AG04449 (cell line): ENCODE results near the gene DENND5A.

Source experiments
- CTCF ChIA-PET: fragments of 350-600 bp; formaldehyde crosslinking; extraction: SDS; loops from one replicate; lab custom pipeline; 2021; ENCODE audit warnings: antibody characterized with exemption; lab: Yijun Ruan, JAX
- POLR2A ChIA-PET: fragments of 400-600, 350-600 bp; formaldehyde crosslinking; extraction: SDS; loops from one replicate; lab custom pipeline; 2020; ENCODE audit warnings: antibody characterized with exemption, inconsistent platforms; lab: Yijun Ruan, JAX
- DNase-seq: peaks from one replicate; pipeline ENCODE4 v3.0.0-alpha.2; 2010; ENCODE audit warnings: low read depth, low spot score
- H3K4me3 ChIP-seq: 2 replicates; pipeline ENCODE4 v1.5.1; 2011; ENCODE audit warnings: low read depth, mild to moderate bottlenecking, control low read depth, low read length
- TF ChIP-seq, protein P1 (sequence below): IDR thresholded peaks from one replicate; pipeline ENCODE4 v1.5.1; 2011; ENCODE audit warnings: mild to moderate bottlenecking, moderate library complexity, low read length, control low read depth, inconsistent platforms; ENCODE audit not compliant: insufficient read depth; ENCODE audit errors: missing control alignments

The DENND5A gene

DNA sequence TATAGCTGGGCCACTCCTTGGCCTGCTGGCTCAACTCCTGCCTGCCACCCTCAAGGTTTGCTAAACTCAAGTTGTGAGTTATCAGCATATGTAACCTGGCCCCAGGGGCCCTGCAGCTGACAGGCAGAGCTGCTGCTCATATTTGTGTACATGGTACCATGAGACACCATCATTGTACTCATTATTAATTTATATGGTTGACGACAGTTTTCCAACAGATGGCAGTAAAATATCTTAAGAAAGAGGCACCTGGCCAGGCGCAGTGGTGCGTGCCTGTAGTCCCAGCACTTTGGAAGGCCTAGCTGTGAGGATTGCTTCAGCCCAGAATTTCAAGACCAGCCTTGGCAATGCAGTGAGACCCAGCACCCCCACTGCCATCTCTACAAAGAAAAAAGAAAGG is 11.4 kb upstream of the DENND5A start:
- TF ChIP-seq, protein P1, sequence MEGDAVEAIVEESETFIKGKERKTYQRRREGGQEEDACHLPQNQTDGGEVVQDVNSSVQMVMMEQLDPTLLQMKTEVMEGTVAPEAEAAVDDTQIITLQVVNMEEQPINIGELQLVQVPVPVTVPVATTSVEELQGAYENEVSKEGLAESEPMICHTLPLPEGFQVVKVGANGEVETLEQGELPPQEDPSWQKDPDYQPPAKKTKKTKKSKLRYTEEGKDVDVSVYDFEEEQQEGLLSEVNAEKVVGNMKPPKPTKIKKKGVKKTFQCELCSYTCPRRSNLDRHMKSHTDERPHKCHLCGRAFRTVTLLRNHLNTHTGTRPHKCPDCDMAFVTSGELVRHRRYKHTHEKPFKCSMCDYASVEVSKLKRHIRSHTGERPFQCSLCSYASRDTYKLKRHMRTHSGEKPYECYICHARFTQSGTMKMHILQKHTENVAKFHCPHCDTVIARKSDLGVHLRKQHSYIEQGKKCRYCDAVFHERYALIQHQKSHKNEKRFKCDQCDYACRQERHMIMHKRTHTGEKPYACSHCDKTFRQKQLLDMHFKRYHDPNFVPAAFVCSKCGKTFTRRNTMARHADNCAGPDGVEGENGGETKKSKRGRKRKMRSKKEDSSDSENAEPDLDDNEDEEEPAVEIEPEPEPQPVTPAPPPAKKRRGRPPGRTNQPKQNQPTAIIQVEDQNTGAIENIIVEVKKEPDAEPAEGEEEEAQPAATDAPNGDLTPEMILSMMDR, result no peak
- ChIA-PET CTCF (no interaction called here), POLR2A (no interaction called here)
- no peak overlapping the region for H3K4me3 ChIP-seq
- no peak for DNase-seq

DNA sequence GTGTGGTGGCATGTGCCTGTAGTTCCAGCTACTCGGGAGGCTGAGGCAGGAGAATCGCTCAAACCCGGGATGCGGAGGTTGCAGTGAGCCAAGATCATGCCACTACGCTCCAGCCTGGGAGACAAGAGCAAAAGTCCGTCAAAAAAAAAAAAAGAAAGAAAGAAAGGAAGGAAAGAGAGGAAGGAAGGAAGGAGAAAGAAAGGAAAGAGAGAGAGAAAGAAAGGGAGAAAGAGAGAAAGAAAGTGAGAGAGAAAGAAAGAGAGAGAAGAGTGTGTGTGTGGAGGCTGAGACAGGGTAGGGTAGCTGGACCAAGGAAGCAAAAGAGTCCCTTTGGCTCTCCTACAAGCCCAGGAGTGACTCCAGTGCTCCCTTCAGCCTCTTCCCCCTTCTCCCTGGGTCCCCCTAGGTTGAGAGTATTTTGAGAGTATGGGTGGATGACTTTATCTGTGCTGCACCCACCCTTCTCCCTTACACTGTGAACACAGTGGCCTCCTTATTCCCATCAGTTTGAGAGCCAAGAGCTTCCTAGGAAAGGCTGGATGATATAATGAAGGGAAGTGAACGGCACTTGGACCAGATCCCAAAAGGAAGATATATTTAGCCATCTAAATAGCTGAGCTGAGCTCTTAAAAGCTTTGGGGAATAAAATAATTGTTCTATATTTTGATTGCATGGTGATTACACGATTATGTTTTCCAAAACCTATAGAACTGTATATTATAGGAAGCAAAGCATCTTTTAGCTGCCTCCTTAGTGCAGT is 9.5 kb upstream of the DENND5A start:
- ChIA-PET POLR2A (interaction anchor here (0.6 to 1.1 kb wide), 2 partner anchors 9 to 81 kb away, joined by 3 read pairs; no protein-coding TSS in a partner anchor), CTCF (no interaction called here)
- TF ChIP-seq, protein P1, result no peak
- no peak overlapping the region for H3K4me3 ChIP-seq
- DNase-seq, result no peak

DNA sequence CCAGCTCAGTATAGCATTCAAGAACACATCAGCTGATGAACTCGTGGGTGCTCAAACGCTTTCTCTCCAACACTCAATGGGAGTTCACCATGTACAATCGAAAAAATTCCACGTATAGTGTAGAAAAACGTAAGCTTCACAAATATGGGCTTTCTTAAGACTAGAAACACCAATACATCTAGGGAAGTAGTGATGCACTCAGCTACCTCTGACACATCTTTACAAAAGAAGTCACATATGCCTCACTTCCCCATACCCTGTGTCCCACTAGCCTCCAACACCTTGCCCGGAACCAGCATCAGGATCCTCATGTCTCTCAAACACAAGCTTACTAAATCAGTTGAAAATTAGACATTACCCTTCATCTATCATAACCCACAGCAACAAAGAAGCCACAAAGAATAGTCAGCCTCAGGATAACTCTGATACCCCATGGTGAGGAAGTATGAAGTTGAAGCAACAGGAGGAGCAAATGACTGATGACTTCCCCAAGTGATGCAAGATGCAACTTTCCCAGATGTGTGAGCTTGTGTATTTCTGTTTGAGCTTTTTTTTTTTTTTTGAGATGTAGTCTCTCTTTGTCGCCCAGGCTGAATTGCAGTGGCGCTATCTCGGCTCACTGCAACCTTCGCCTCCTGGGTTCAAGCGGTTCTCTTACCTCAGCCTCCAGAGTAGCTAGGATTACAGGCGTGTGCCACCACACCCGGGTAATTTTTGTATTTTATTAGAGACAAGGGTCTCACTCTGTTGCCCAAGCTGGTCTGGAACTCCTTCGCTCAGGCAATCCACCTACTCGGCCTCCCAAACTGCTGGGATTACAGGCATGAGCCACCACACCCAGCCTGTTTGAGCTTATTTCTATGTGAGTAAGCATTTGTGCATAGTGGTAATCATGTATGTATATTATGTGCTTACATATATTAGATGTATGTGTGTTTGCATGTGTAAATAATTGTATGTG is 8.5 kb upstream of the DENND5A start:
- ChIA-PET POLR2A (interaction anchor here (0.6 to 1.2 kb wide), 2 partner anchors 9 to 186 kb away, joined by 3 read pairs; partner anchors contain the start of gene DENND5A), CTCF (interaction anchor here (0.6 to 0.9 kb wide), 2 partner anchors 9 to 226 kb away, joined by 3 read pairs; no protein-coding TSS in a partner anchor)
- DNase-seq, result peak; percentile 19
- H3K4me3 ChIP-seq, result no peak overlapping the region
- TF ChIP-seq, protein P1, result no peak

DNA sequence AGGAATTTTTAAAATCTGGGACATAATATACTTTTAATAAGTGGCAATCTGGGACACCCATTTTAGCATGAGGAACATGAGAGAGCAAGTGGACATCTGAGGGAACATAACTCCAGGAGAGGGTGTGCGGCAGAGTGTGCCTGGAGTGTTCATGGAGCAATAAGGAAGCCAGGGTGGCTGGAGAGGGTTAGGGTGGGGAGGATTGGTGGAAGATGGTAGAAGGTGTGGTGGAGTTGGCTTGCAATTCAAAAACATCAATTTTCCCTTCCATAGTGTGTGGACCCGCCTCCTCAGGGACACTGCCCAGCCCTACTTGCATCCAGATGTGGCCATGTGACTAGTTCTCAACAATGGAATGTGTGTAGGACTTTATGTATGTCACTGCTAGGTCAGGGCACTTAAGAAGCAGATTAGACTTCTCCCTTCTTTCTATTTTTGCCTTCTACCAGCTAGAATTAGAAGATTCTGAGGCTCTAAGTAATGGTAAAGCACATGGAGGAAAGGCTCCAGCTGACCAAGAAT is 4.4 kb upstream of the DENND5A start:
- TF ChIP-seq, protein P1, result no peak
- no peak for DNase-seq
- ChIA-PET CTCF (no interaction called here), POLR2A (no interaction called here)
- no peak overlapping the region for H3K4me3 ChIP-seq

DNA sequence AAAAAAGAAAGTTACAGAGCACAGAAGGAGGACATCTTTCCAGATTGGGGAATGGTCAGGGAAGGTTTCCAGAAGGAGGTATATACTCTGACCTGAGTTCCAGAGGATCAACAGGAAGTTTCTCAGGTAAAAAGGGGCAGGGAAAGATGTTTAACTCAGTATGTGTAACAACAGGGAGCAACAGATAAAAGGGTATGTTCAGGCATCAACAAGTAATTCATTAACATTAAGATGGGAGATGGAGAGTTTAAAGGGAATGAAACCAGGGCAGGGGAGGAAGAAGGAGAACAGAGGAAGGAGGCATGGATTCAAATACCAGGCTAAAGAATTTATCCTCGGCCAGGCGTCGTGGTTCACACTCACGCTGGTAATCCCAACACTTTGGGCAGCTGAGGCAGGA is 2.5 kb upstream of the DENND5A start:
- TF ChIP-seq, protein P1, result no peak
- DNase-seq, result no peak
- CTCF ChIA-PET, result no interaction called here
- POLR2A ChIA-PET, result no interaction called here
- H3K4me3 ChIP-seq, result no peak overlapping the region

DNA sequence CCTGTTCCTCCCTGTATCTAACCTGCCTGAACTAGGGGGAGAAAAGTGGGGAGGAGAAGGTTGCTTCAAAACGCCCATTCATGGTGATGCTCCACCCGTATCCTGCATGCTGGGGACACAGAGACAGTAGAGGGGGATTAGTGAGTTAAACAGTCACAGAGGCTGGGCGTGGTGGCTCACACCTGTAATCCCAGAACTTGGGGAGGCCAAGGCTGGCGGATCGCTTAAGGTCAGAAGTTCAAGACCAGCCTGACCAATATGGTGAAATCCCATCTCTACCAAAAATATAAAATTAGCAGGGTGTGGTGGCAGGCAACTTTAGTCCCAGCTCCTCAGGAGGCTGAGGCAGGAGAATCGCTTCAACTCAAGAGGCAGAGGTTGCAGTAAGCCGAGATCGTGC is 1.8 kb upstream of the DENND5A start:
- POLR2A ChIA-PET, result interaction anchor here (0.7 kb wide), 1 partner anchor 23 kb away, joined by 3 read pairs; no protein-coding TSS in a partner anchor
- DNase-seq, result no peak
- no peak overlapping the region for H3K4me3 ChIP-seq
- CTCF ChIA-PET, result no interaction called here
- TF ChIP-seq, protein P1, result no peak
